ENCODE results near the gene COG1. TPM values are rescaled to one million over a fixed set of nuclear protein-coding genes. Genes with fewer than 3 reads are reported as not detected.
A peak's percentile ranks its signal among the peaks of the same experiment; 100 is the strongest.

COG1 gene
- total and polyA plus RNA-seq, 2 donors (not counting 1 experiment from before 2014, with no cell fraction given): 20.0 to 21.0 TPM

GRCh38 chr17:73257516-73257915, 64.7 kb downstream of the COG1 start:
- H3K4me2 ChIP-seq (ENCODE audit: extremely low read depth, insufficient read depth, low read length): no peak overlapping the region
- no peaks in the 10 kb centered on the region for H4K20me1 ChIP-seq (ENCODE audit: control insufficient read depth, extremely low read depth, insufficient read depth, low read length)
- no peak overlapping the region for H3K27ac ChIP-seq (ENCODE audit: insufficient read depth, low read length)
- H3K4me3 ChIP-seq (replicated peaks in 1 of 4; ENCODE audit: control extremely low read depth in 1 of 4, insufficient read depth in 1 of 4, low read depth in 3 of 4, low read length in 4 of 4): no peak overlapping the region
- H3K79me2 ChIP-seq (ENCODE audit: control insufficient read depth, insufficient read depth, low read length): no peaks in the 10 kb centered on the region
- DNase-seq (ENCODE audit: low read depth in 2 of 2): peak in 1 of 2 donors; percentile 8
- no peaks in the 10 kb centered on the region for H3K36me3 ChIP-seq (ENCODE audit: control insufficient read depth, insufficient read depth, low read length)
- no peaks in the 10 kb centered on the region for H3K4me1 ChIP-seq (ENCODE audit: control insufficient read depth, extremely low read depth, insufficient read depth, low read length)
- no peaks in the 10 kb centered on the region for H3K9me3 ChIP-seq (ENCODE audit: control insufficient read depth, insufficient read depth, low read depth, low read length)
- TF ChIP-seq EZH2 (IDR thresholded peaks at IDR 0.05; ENCODE audit: low read length, missing control alignments) (no peak), CTCF (conservative IDR thresholded peaks at IDR 0.05 in 1 of 2, IDR thresholded peaks at IDR 0.05 in 1 of 2; ENCODE audit: low read depth in 1 of 2, low read length in 2 of 2) (no peak)
- H3K9ac ChIP-seq (ENCODE audit: insufficient read depth, low read length): no peak overlapping the region
- H3K27me3 ChIP-seq (ENCODE audit: control insufficient read depth, insufficient read depth, low read length): no peaks in the 10 kb centered on the region
- H2AFZ ChIP-seq (ENCODE audit: low read length): no peak overlapping the region

Other genes starting within 250 kb of the COG1 start
- 21.1 and 27.4 TPM in 2 replicates for gene SLC39A11, start 100.4 kb upstream of the COG1 start, total RNA-seq
- gene SLC39A11, start 100.4 kb upstream of the COG1 start, polyA plus RNA-seq: 12.7 and 13.2 TPM in 2 replicates
- gene SSTR2, start 28.0 kb upstream of the COG1 start, total RNA-seq: not detected in 2 replicates
- not detected in 2 replicates for gene SSTR2, start 28.0 kb upstream of the COG1 start, polyA plus RNA-seq
- 0.26 TPM in 1 of 2 replicates, not detected in the other for gene CPSF4L, start 68.8 kb downstream of the COG1 start, total RNA-seq
- not detected in 2 replicates for gene CPSF4L, start 68.8 kb downstream of the COG1 start, polyA plus RNA-seq
- gene CDC42EP4, start 118.9 kb downstream of the COG1 start, total RNA-seq: 31.3 and 34.2 TPM in 2 replicates
- gene CDC42EP4, start 118.9 kb downstream of the COG1 start, polyA plus RNA-seq: 16.9 and 20.9 TPM in 2 replicates

Data from fibroblast of lung (primary cell).